Measurements from ENCODE around the gene DHCR24.
"Not testable (repeated sequence)": the region's sequence is repeated elsewhere in the genome, so short reads cannot be mapped to it uniquely, and the experiment has no call there.

The DHCR24 gene

GRCh38 chr1:54888080-54888733 lies 1.2 kb upstream of the DHCR24 start:
- no peak for DNase-seq

GRCh38 chr1:54887665-54888071 lies 673 bp upstream of the DHCR24 start:
- no peak for DNase-seq

GRCh38 chr1:54885807-54886723 lies 930 bp downstream of the DHCR24 start:
- DNase-seq = no peak

- DNase-seq = no peak
Measured at GRCh38 chr1:54885237-54885679, 1.7 kb downstream of the DHCR24 start.

- no peak for DNase-seq
Measured at GRCh38 chr1:54884768-54885167, 2.2 kb downstream of the DHCR24 start.

- DNase-seq = peak; percentile 61
Measured at GRCh38 chr1:54884135-54884586, 2.8 kb downstream of the DHCR24 start.

- no peak for DNase-seq
Measured at GRCh38 chr1:54883349-54884102, 3.5 kb downstream of the DHCR24 start.

GRCh38 chr1:54882519-54882918 lies 4.5 kb downstream of the DHCR24 start:
- DNase-seq = no peak

GRCh38 chr1:54881604-54882003 lies 5.4 kb downstream of the DHCR24 start:
- DNase-seq = not testable (repeated sequence)

- DNase-seq = no peak
Measured at GRCh38 chr1:54879872-54880271, 7.1 kb downstream of the DHCR24 start.

- DNase-seq = no peak
Measured at GRCh38 chr1:54876814-54877213, 10.2 kb downstream of the DHCR24 start.

GRCh38 chr1:54875000-54875399 lies 12.0 kb downstream of the DHCR24 start:
- DNase-seq = no peak

GRCh38 chr1:54874079-54874830 lies 12.7 kb downstream of the DHCR24 start:
- no peak for DNase-seq

- DNase-seq = no peak
Measured at GRCh38 chr1:54872036-54872331, 15.0 kb downstream of the DHCR24 start.

- DNase-seq = no peak
Measured at GRCh38 chr1:54871275-54872035, 15.5 kb downstream of the DHCR24 start.

GRCh38 chr1:54870869-54871268 lies 16.1 kb downstream of the DHCR24 start:
- no peak for DNase-seq

- DNase-seq = no peak
Measured at GRCh38 chr1:54869173-54869851, 17.7 kb downstream of the DHCR24 start.

GRCh38 chr1:54867717-54868057 lies 19.3 kb downstream of the DHCR24 start:
- DNase-seq = no peak

- no peak for DNase-seq
Measured at GRCh38 chr1:54866801-54867716, 19.9 kb downstream of the DHCR24 start.
